ENCODE data around the gene PIWIL4.
"Not testable (repeated sequence)": the region's sequence is repeated elsewhere in the genome, so short reads cannot be mapped to it uniquely, and the experiment has no call there.

PIWIL4 gene

GRCh38 chr11:94549146-94549545 lies 18.0 kb upstream of the PIWIL4 start:
- H3K4me1 ChIP-seq (ENCODE audit: control insufficient read depth, insufficient read depth, low read depth, low read length) = peaks cover 17% of the 10 kb centered on the region

GRCh38 chr11:94550513-94550912 lies 16.7 kb upstream of the PIWIL4 start:
- no peak for DNase-seq
- Histone ChIP-seq H3K4me3 (ENCODE audit: insufficient read depth in 1 of 2, low read depth in 1 of 2, low read length in 2 of 2) (no peak overlapping the region), H3K9me3 (ENCODE audit: control insufficient read depth, low read length) (no peaks in the 10 kb centered on the region), H3K36me3 (ENCODE audit: control insufficient read depth in 1 of 2, insufficient read depth in 2 of 2, low read depth in 1 of 2, low read length in 2 of 2) (peaks cover under 1 to 15% of the 10 kb centered on the region in 2 experiments), H3K9ac (ENCODE audit: low read length) (no peak overlapping the region), H4K8ac (ENCODE audit: low read length) (no peak overlapping the region), H2BK12ac (ENCODE audit: low read length in 2 of 2) (no peak overlapping the region), H4K91ac (ENCODE audit: low read length) (no peak overlapping the region), H3K4ac (ENCODE audit: low read depth in 1 of 2, low read length in 2 of 2) (no peak overlapping the region), H3K23ac (ENCODE audit: low read length in 2 of 2) (no peak overlapping the region), H2AFZ (ENCODE audit: low read depth, low read length) (no peak overlapping the region), H3K27me3 (ENCODE audit: control insufficient read depth in 1 of 2, insufficient read depth in 1 of 2, low read length in 2 of 2) (no peaks in the 10 kb centered on the region), H2BK5ac (ENCODE audit: low read depth, low read length, poor library complexity, severe bottlenecking) (no peak overlapping the region), H3K14ac (ENCODE audit: low read length in 2 of 2) (no peak overlapping the region), H3K79me1 (replicated peaks; ENCODE audit: low read length, poor library complexity, severe bottlenecking) (peaks cover 7% of the 10 kb centered on the region), H3K4me1 (ENCODE audit: control insufficient read depth, insufficient read depth, low read depth, low read length) (peaks cover 6% of the 10 kb centered on the region), H3K27ac (ENCODE audit: low read length, poor library complexity, severe bottlenecking) (no peak overlapping the region), H2BK15ac (ENCODE audit: low read depth, poor library complexity, severe bottlenecking) (no peak overlapping the region), H3K4me2 (ENCODE audit: low read length, poor library complexity, severe bottlenecking) (no peak overlapping the region), H3K18ac (ENCODE audit: low read depth in 1 of 2, low read length in 2 of 2) (no peak overlapping the region), H2BK120ac (ENCODE audit: low read depth, low read length) (no peak overlapping the region), H2AK5ac (ENCODE audit: low read length, severe bottlenecking) (no peak overlapping the region)
- WGBS = 99% methylated on average over 4 of the region's 4 CpGs

More at GRCh38 chr11:94549146-94549545, 18.0 kb upstream of the PIWIL4 start:
- WGBS = 80% methylated on average over 5 of the region's 5 CpGs
- DNase-seq = no peak
- Histone ChIP-seq H3K27me3 (ENCODE audit: control insufficient read depth in 1 of 2, insufficient read depth in 1 of 2, low read length in 2 of 2) (no peaks in the 10 kb centered on the region), H3K4me2 (ENCODE audit: low read length, poor library complexity, severe bottlenecking) (no peak overlapping the region), H2BK15ac (ENCODE audit: low read depth, poor library complexity, severe bottlenecking) (no peak overlapping the region), H3K27ac (ENCODE audit: low read length, poor library complexity, severe bottlenecking) (no peak overlapping the region), H2BK5ac (ENCODE audit: low read depth, low read length, poor library complexity, severe bottlenecking) (no peak overlapping the region), H3K9ac (ENCODE audit: low read length) (no peak overlapping the region), H3K23ac (ENCODE audit: low read length in 2 of 2) (no peak overlapping the region), H2BK120ac (ENCODE audit: low read depth, low read length) (no peak overlapping the region), H3K4ac (ENCODE audit: low read depth in 1 of 2, low read length in 2 of 2) (no peak overlapping the region), H3K79me1 (replicated peaks; ENCODE audit: low read length, poor library complexity, severe bottlenecking) (peaks cover 17% of the 10 kb centered on the region), H3K9me3 (ENCODE audit: control insufficient read depth, low read length) (no peaks in the 10 kb centered on the region), H3K14ac (ENCODE audit: low read length in 2 of 2) (no peak overlapping the region), H3K18ac (ENCODE audit: low read depth in 1 of 2, low read length in 2 of 2) (no peak overlapping the region), H2BK12ac (ENCODE audit: low read length in 2 of 2) (no peak overlapping the region), H4K91ac (ENCODE audit: low read length) (no peak overlapping the region), H2AK5ac (ENCODE audit: low read length, severe bottlenecking) (no peak overlapping the region), H3K36me3 (ENCODE audit: control insufficient read depth in 1 of 2, insufficient read depth in 2 of 2, low read depth in 1 of 2, low read length in 2 of 2) (peaks cover 9 to 15% of the 10 kb centered on the region in 2 experiments), H2AFZ (ENCODE audit: low read depth, low read length) (no peak overlapping the region), H3K4me3 (ENCODE audit: insufficient read depth in 1 of 2, low read depth in 1 of 2, low read length in 2 of 2) (no peak overlapping the region), H4K8ac (ENCODE audit: low read length) (no peak overlapping the region)

- Histone ChIP-seq H3K36me3 (ENCODE audit: control insufficient read depth in 1 of 2, insufficient read depth in 2 of 2, low read depth in 1 of 2, low read length in 2 of 2) (peaks cover 0 to 4% of the 10 kb centered on the region in 2 experiments), H4K8ac (ENCODE audit: low read length) (no peak overlapping the region), H2BK12ac (ENCODE audit: low read length in 2 of 2) (no peak overlapping the region), H2BK15ac (ENCODE audit: low read depth, poor library complexity, severe bottlenecking) (no peak overlapping the region), H3K79me1 (replicated peaks; ENCODE audit: low read length, poor library complexity, severe bottlenecking) (peaks cover 3% of the 10 kb centered on the region), H2AFZ (ENCODE audit: low read depth, low read length) (no peak overlapping the region), H4K91ac (ENCODE audit: low read length) (no peak overlapping the region), H3K27me3 (ENCODE audit: control insufficient read depth in 1 of 2, insufficient read depth in 1 of 2, low read length in 2 of 2) (no peaks in the 10 kb centered on the region), H2BK120ac (ENCODE audit: low read depth, low read length) (no peak overlapping the region), H3K14ac (ENCODE audit: low read length in 2 of 2) (no peak overlapping the region), H3K4me2 (ENCODE audit: low read length, poor library complexity, severe bottlenecking) (no peak overlapping the region), H2AK5ac (ENCODE audit: low read length, severe bottlenecking) (no peak overlapping the region), H3K4me3 (ENCODE audit: insufficient read depth in 1 of 2, low read depth in 1 of 2, low read length in 2 of 2) (no peak overlapping the region), H3K23ac (ENCODE audit: low read length in 2 of 2) (no peak overlapping the region), H3K27ac (ENCODE audit: low read length, poor library complexity, severe bottlenecking) (no peak overlapping the region), H3K18ac (ENCODE audit: low read depth in 1 of 2, low read length in 2 of 2) (no peak overlapping the region), H3K9me3 (ENCODE audit: control insufficient read depth, low read length) (no peaks in the 10 kb centered on the region), H3K4ac (ENCODE audit: low read depth in 1 of 2, low read length in 2 of 2) (no peak overlapping the region), H2BK5ac (ENCODE audit: low read depth, low read length, poor library complexity, severe bottlenecking) (no peak overlapping the region), H3K4me1 (ENCODE audit: control insufficient read depth, insufficient read depth, low read depth, low read length) (peaks cover 1% of the 10 kb centered on the region), H3K9ac (ENCODE audit: low read length) (no peak overlapping the region)
- 50% methylated on average over 1 of the region's 1 CpG for WGBS
- peak; percentile 39 for DNase-seq
These were observed 13.2 kb upstream of the PIWIL4 start for GRCh38 chr11:94553938-94554337.

GRCh38 chr11:94555752-94556329 lies 11.3 kb upstream of the PIWIL4 start:
- not testable (repeated sequence) for H2AK5ac ChIP-seq (ENCODE audit: low read length, severe bottlenecking); H3K4me1 ChIP-seq (ENCODE audit: control insufficient read depth, insufficient read depth, low read depth, low read length); H3K23ac ChIP-seq (ENCODE audit: low read length in 2 of 2); H3K4ac ChIP-seq (ENCODE audit: low read depth in 1 of 2, low read length in 2 of 2); H3K9me3 ChIP-seq (ENCODE audit: control insufficient read depth, low read length); H2BK15ac ChIP-seq (ENCODE audit: low read depth, poor library complexity, severe bottlenecking); H3K14ac ChIP-seq (ENCODE audit: low read length in 2 of 2); H2BK5ac ChIP-seq (ENCODE audit: low read depth, low read length, poor library complexity, severe bottlenecking); H3K27me3 ChIP-seq (ENCODE audit: control insufficient read depth in 1 of 2, insufficient read depth in 1 of 2, low read length in 2 of 2); H2BK12ac ChIP-seq (ENCODE audit: low read length in 2 of 2); H3K79me1 ChIP-seq (replicated peaks; ENCODE audit: low read length, poor library complexity, severe bottlenecking); H3K18ac ChIP-seq (ENCODE audit: low read depth in 1 of 2, low read length in 2 of 2); H3K4me2 ChIP-seq (ENCODE audit: low read length, poor library complexity, severe bottlenecking); H3K9ac ChIP-seq (ENCODE audit: low read length); H2AFZ ChIP-seq (ENCODE audit: low read depth, low read length); DNase-seq; H3K36me3 ChIP-seq (ENCODE audit: control insufficient read depth in 1 of 2, insufficient read depth in 2 of 2, low read depth in 1 of 2, low read length in 2 of 2); H4K8ac ChIP-seq (ENCODE audit: low read length); H4K91ac ChIP-seq (ENCODE audit: low read length); H3K4me3 ChIP-seq (ENCODE audit: insufficient read depth in 1 of 2, low read depth in 1 of 2, low read length in 2 of 2); H2BK120ac ChIP-seq (ENCODE audit: low read depth, low read length); H3K27ac ChIP-seq (ENCODE audit: low read length, poor library complexity, severe bottlenecking)
- WGBS = 95% methylated on average over 7 of the region's 8 CpGs

Data from mesenchymal stem cell (in vitro differentiated cells and primary cell).